LNCaP clone FGC (cell line): ENCODE results near the gene C5.

Experiments used
- DNase-seq: peaks from one replicate; pipeline ENCODE4 v3.0.0-alpha.2; 2011; ENCODE audit warnings: low read depth
- H3K4me3 ChIP-seq: 2 replicates; pipeline ENCODE4 v1.5.1; 2011; ENCODE audit warnings: mild to moderate bottlenecking, low read depth, low read length, control low read depth
- TF ChIP-seq, protein P1 (sequence below): IDR thresholded peaks from 2 replicates; pipeline ENCODE4 v1.5.1; 2012; ENCODE audit warnings: mild to moderate bottlenecking; ENCODE audit not compliant: control insufficient read depth, insufficient read depth; ENCODE audit errors: extremely low read depth

C5 gene

DNA sequence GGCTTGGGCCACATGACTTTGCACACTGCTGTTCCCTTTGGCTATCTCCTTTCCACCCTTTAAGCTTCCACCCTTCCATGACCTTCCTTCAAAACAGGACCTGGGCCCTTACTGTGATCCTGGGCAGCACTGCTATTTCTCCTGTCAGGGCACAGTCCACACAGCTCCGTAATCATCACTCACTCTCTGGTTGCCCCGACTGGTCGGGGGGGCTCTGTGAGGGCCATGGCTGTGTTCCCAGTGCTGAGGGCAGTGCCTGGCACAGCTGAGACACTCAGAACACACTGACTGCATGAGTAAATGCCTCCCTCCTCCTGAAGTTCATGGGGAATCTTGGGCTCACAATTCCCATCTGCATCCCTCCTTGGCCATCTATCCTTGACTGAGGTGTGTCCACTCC lies 135.7 kb downstream of the C5 start:
- H3K4me3 ChIP-seq = no peak overlapping the region
- TF ChIP-seq, protein P1, sequence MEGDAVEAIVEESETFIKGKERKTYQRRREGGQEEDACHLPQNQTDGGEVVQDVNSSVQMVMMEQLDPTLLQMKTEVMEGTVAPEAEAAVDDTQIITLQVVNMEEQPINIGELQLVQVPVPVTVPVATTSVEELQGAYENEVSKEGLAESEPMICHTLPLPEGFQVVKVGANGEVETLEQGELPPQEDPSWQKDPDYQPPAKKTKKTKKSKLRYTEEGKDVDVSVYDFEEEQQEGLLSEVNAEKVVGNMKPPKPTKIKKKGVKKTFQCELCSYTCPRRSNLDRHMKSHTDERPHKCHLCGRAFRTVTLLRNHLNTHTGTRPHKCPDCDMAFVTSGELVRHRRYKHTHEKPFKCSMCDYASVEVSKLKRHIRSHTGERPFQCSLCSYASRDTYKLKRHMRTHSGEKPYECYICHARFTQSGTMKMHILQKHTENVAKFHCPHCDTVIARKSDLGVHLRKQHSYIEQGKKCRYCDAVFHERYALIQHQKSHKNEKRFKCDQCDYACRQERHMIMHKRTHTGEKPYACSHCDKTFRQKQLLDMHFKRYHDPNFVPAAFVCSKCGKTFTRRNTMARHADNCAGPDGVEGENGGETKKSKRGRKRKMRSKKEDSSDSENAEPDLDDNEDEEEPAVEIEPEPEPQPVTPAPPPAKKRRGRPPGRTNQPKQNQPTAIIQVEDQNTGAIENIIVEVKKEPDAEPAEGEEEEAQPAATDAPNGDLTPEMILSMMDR = no peak
- no peak for DNase-seq

DNA sequence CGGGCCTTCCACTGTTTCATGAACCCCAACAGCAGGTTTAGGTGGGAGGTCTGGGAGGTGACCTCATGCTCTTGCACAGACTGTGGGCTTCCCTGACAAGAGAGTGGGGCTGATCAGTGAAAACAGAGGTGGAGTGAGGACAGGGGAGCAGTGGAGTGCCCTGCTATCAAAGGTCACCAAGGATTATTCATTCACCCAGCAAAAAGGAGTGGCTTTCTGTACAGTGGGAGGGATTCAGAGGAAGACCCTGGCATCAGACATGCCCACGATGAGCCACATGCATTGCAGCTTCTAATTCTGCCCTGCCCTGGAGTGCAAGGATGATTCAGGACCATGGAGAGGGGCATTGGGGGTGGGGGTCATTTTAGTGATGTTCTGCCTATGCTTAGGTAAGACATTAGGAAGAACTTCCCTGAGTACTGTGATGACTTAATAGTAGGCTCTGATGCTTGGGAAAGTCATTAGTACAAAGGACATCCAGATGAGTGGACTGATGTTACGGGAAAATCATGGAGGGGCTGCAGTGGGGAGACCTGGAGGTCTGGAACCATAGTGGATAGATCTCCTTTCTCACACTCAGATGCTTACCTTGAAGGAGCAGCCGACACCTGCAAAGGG lies 136.3 kb downstream of the C5 start:
- TF ChIP-seq, protein P1 = no peak
- no peak for DNase-seq
- no peak overlapping the region for H3K4me3 ChIP-seq

DNA sequence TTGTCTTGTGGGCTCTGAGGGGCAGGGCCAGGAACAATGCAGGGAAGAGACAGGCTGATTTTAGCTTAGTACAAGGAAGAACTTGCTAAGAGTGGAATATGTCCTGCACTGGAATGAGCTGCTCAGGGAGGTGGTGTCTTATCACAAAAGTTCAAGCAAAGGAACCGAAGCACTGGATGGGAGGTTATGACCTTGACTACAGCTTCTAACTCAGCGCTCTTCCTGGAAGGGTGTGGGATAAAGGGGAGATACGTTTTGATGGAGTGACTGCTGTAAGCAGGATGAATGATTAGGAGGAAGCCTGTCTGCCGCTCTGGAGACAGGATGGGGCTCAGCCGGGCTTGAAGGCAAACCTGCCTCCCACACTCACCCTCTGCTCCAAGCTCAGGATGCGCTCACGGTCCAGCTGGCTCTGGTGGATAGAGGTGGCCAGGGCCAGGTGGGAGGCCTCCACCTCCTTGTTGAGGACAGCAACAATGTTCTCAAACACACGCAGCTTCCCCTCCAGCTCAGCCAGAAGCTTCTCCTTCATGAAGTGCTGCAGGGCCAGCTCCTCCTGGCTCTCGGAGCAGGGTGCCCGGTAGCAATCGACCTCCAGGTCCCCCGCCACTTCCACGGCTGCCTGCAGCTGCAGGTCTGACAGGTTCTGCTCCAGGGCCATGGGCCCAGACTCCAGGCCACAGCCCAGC lies 137.0 kb downstream of the C5 start:
- DNase-seq = no peak
- TF ChIP-seq, protein P1 = no peak

DNA sequence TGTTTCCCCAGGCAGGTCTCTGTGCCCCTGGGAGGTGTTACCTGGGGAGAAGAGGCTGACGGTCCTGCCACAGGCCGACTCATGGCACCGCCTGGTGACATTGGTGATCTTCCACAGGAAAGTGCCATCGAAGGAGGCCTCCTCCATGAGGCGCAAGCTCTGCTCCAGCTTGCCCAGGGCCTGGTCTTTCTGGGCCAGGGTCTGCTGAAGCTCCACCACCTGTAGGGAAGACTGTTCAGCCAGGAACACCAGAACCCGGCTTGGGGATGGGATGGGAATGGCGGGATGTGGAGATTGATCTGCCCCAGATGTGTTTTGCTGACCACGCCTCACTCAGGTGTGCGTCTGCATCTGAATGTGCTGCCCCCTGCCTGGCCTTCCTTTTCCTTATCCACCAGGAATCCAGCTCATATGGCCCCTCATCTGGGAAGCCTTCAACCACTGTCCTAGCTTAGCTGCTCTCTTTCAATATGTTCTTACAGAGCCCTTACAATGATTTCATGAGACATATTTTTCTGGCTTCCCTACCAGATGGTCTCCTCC lies 138.7 kb downstream of the C5 start:
- DNase-seq = no peak
- no peak overlapping the region for H3K4me3 ChIP-seq
- TF ChIP-seq, protein P1 = no peak

More for the DNA sequence above, 137.0 kb downstream of the C5 start:
- no peak overlapping the region for H3K4me3 ChIP-seq

DNA sequence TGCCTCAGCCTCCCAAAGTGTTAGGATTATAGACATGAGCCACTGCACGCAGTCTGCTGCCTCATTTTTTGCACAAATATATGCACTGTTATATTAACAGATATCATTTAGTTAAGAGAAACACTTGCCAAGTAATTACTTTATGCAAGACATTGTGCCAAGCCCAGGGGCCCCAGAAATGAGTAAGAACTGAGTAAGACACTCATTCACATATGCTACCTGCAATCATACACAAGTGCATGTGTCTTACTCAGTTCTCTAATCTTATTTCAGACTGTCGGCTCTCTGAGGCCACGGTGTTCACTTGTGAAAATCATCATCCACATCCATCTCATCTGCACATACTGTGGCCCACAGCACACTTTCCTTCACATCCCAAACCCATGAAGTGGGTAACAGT lies 139.4 kb downstream of the C5 start:
- DNase-seq = no peak
- H3K4me3 ChIP-seq = no peak overlapping the region
- TF ChIP-seq, protein P1 = no peak

DNA sequence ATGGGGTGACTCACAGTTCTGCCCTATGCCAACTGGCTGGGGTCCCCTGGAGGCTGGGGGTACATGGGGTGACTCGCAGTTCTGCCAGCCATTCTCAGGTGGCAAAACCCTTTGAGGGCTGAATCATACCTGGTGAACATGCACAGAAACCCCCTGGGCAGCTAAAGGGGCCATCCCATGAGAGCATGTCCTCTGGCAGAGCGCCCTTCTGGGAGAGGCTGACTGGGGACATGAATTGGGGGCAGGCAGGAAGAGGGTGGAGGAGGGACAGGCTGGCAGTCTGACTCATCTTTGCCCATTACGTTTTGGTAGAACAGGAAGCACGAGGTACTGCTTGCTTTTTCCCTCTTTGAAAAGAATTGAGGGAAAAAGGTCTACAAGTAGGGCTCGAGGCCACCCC lies 140.2 kb downstream of the C5 start:
- DNase-seq = no peak
- TF ChIP-seq, protein P1 = no peak
- H3K4me3 ChIP-seq = no peak overlapping the region
